ENCODE measurements around the gene TNPO1. TPM values are rescaled to one million over a fixed set of nuclear protein-coding genes. Genes with fewer than 3 reads are reported as not detected.

TNPO1 gene
- total RNA-seq, 2 donors from 2014 or later = 133 to 141 TPM

DNA sequence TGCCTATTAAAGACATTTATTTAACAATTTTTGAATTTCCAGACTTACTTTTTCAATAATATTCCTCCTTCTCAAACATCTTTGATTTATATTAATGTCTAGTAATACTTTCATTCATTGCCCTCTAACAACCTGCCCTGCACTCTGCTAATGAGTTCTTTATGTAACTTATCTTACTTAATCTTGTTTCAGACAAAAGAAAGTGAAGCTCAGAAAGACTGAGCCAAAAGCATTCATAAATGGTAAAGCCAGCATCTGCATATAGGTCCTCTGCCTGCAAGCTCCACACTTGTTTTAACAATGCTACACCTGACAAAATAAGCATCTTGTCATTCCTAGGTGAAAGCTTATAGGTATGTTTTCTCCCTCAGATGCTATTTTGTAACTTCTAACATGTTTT, 2.4 kb upstream of the TNPO1 start:
- peaks cover 15% of the 10 kb centered on the region for H3K4me1 Mint-ChIP-seq
- H3K27ac Mint-ChIP-seq = no peak overlapping the region
- H3K27ac ChIP-seq (ENCODE audit: low read depth, low read length) = no peak overlapping the region
- no peak for DNase-seq
- no peak overlapping the region for H3K9ac ChIP-seq (ENCODE audit: extremely low read depth, low read length, poor library complexity, severe bottlenecking)
- H3K4me3 ChIP-seq (ENCODE audit: low read length) = no peak overlapping the region
- no peaks in the 10 kb centered on the region for H3K27me3 ChIP-seq (ENCODE audit: control insufficient read depth, insufficient read depth, low read length, poor library complexity, severe bottlenecking)
- H3K27me3 Mint-ChIP-seq (ENCODE audit: insufficient read depth) = peaks cover 2% of the 10 kb centered on the region
- H3K4me3 Mint-ChIP-seq = no peak overlapping the region
- H3K36me3 Mint-ChIP-seq (ENCODE audit: low read depth) = no peaks in the 10 kb centered on the region
- H3K9me3 ChIP-seq (ENCODE audit: control insufficient read depth, low read length) = no peaks in the 10 kb centered on the region
- peaks cover 3% of the 10 kb centered on the region for H3K9me3 Mint-ChIP-seq
- no peak for TF ChIP-seq CTCF (conservative IDR thresholded peaks at IDR 0.05)
- no peaks in the 10 kb centered on the region for H3K36me3 ChIP-seq (ENCODE audit: control insufficient read depth, insufficient read depth, low read length)
- H3K4me1 ChIP-seq (ENCODE audit: control insufficient read depth, insufficient read depth, low read length) = peaks cover 3% of the 10 kb centered on the region

DNA sequence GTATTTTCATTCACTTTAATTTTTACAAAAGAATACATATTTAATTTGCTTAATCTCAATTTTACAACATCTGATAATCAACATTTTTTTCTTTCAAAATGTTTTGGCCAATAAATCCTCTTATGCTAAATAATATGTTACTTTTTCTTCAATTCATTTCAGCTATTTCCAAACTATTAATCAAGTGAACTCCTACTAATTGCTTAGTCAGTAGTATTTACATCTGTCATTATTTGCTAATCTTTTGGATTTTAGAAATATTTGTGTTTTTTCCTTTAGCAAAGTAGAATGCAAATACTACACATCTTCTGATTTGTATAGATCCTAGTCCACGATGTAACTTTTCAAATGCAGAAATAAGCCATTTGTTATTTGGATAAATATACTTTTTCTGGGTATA, 1.6 kb upstream of the TNPO1 start:
- Histone ChIP-seq H3K9ac (ENCODE audit: extremely low read depth, low read length, poor library complexity, severe bottlenecking) (no peak overlapping the region), H3K9me3 (ENCODE audit: control insufficient read depth, low read length) (no peaks in the 10 kb centered on the region), H3K4me1 (ENCODE audit: control insufficient read depth, insufficient read depth, low read length) (peaks cover 3% of the 10 kb centered on the region), H3K4me3 (ENCODE audit: low read length) (no peak overlapping the region), H3K27me3 (ENCODE audit: control insufficient read depth, insufficient read depth, low read length, poor library complexity, severe bottlenecking) (no peaks in the 10 kb centered on the region), H3K27ac (ENCODE audit: low read depth, low read length) (no peak overlapping the region), H3K36me3 (ENCODE audit: control insufficient read depth, insufficient read depth, low read length) (no peaks in the 10 kb centered on the region)
- no CpG with 5 or more reads among the region's 1 CpG for WGBS, 2 experiments (ENCODE audit: insufficient coverage in 1 of 2, insufficient read length in 1 of 2)
- Mint-ChIP-seq H3K4me1 (peaks cover 17% of the 10 kb centered on the region), H3K36me3 (ENCODE audit: low read depth) (no peaks in the 10 kb centered on the region), H3K9me3 (no peaks in the 10 kb centered on the region), H3K4me3 (no peak overlapping the region), H3K27me3 (ENCODE audit: insufficient read depth) (peaks cover 2% of the 10 kb centered on the region), H3K27ac (no peak overlapping the region)
- no peak for TF ChIP-seq CTCF (conservative IDR thresholded peaks at IDR 0.05)
- no peak for DNase-seq

GRCh38 chr5:72815580-72816283, 729 bp upstream of the TNPO1 start:
- WGBS, 2 experiments (ENCODE audit: insufficient coverage in 1 of 2, insufficient read length in 1 of 2) = 8 to 47% methylated on average over 2 to 14 of the region's 14 CpGs
- H3K27ac Mint-ChIP-seq = peak overlapping the region; percentile 85
- Histone ChIP-seq H3K9me3 (ENCODE audit: control insufficient read depth, low read length) (no peaks in the 10 kb centered on the region), H3K4me3 (ENCODE audit: low read length) (peak overlapping the region; percentile 92), H3K9ac (ENCODE audit: extremely low read depth, low read length, poor library complexity, severe bottlenecking) (peak overlapping the region; percentile 90), H3K36me3 (ENCODE audit: control insufficient read depth, insufficient read depth, low read length) (no peaks in the 10 kb centered on the region), H3K27me3 (ENCODE audit: control insufficient read depth, insufficient read depth, low read length, poor library complexity, severe bottlenecking) (no peaks in the 10 kb centered on the region), H3K27ac (ENCODE audit: low read depth, low read length) (peak overlapping the region; percentile 100), H3K4me1 (ENCODE audit: control insufficient read depth, insufficient read depth, low read length) (peaks cover 3% of the 10 kb centered on the region)
- DNase-seq = no peak
- H3K4me3 Mint-ChIP-seq = peak overlapping the region; percentile 87
- no peaks in the 10 kb centered on the region for H3K36me3 Mint-ChIP-seq (ENCODE audit: low read depth)
- TF ChIP-seq CTCF (conservative IDR thresholded peaks at IDR 0.05) = no peak
- no peaks in the 10 kb centered on the region for H3K27me3 Mint-ChIP-seq (ENCODE audit: insufficient read depth)
- no peaks in the 10 kb centered on the region for H3K9me3 Mint-ChIP-seq
- peaks cover 17% of the 10 kb centered on the region for H3K4me1 Mint-ChIP-seq

All from endodermal cell (in vitro differentiated cells).